ENCODE measurements around the gene TRAPPC2L.

- TF ChIP-seq CTCF (IDR thresholded peaks at IDR 0.05), result no peak
- no peak for TF ChIP-seq EZH2 (IDR thresholded peaks at IDR 0.05; ENCODE audit: borderline replicate concordance, insufficient read depth, low read depth, low read length, poor library complexity, severe bottlenecking)
These were observed 52.7 kb downstream of the TRAPPC2L start for GRCh38 chr16:88909431-88910210.
